ENCODE results near the gene VRK2. TPM values are rescaled to one million over a fixed set of nuclear protein-coding genes. Genes with fewer than 3 reads are reported as not detected.

VRK2 gene
- total RNA-seq = 10 to 100 TPM; 18.7 to 31.4 (median 22.1) TPM

- DNase-seq = peak; percentile 94 to 95
- Histone ChIP-seq H3K4me1 (peaks cover 8 to 20% of the 10 kb centered on the region in 2 donors), H3K27me3 (no peaks in the 10 kb centered on the region), H3K36me3 (no peaks in the 10 kb centered on the region), H3K27ac (peak within 1 kb of the TSS; percentile 83 to 95 (median 91)), H3K9me3 (no peaks in the 10 kb centered on the region), H3K4me3 (replicated peaks in 1 of 3) (peak within 1 kb of the TSS in 2 of 3 donors; percentile 59 to 69)
- 0 to 1% methylated on average over 2 to 46 of the region's 76 CpGs for WGBS, 2 donors
- TF ChIP-seq, protein P1, sequence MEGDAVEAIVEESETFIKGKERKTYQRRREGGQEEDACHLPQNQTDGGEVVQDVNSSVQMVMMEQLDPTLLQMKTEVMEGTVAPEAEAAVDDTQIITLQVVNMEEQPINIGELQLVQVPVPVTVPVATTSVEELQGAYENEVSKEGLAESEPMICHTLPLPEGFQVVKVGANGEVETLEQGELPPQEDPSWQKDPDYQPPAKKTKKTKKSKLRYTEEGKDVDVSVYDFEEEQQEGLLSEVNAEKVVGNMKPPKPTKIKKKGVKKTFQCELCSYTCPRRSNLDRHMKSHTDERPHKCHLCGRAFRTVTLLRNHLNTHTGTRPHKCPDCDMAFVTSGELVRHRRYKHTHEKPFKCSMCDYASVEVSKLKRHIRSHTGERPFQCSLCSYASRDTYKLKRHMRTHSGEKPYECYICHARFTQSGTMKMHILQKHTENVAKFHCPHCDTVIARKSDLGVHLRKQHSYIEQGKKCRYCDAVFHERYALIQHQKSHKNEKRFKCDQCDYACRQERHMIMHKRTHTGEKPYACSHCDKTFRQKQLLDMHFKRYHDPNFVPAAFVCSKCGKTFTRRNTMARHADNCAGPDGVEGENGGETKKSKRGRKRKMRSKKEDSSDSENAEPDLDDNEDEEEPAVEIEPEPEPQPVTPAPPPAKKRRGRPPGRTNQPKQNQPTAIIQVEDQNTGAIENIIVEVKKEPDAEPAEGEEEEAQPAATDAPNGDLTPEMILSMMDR (IDR thresholded peaks at IDR 0.05) = peak in 2 of 6 experiments; percentile 20 to 22
- peak; percentile 55 to 93 for TF ChIP-seq POLR2A (IDR thresholded peaks at IDR 0.05)
- intact Hi-C loops (cut with DNase I) = no loop called here
Observed at GRCh38 chr2:58046585-58047372, at the start of gene VRK2. VRK2 (plus strand) TSS chr2:58046806; CDS start chr2:58048832, 2,026 bp downstream.

GRCh38 chr2:58006256-58006951 lies 40.2 kb upstream of the VRK2 start:
- WGBS, 2 donors = 90 to 91% methylated on average over 2 of the region's 2 CpGs
- no peaks in the 10 kb centered on the region for H3K9me3 ChIP-seq
- TF ChIP-seq, protein P1 (IDR thresholded peaks at IDR 0.05) = no peak
- TF ChIP-seq POLR2A (IDR thresholded peaks at IDR 0.05) = no peak
- no peak overlapping the region for H3K27ac ChIP-seq
- H3K4me3 ChIP-seq (replicated peaks in 1 of 3) = no peak overlapping the region
- H3K36me3 ChIP-seq = no peaks in the 10 kb centered on the region
- intact Hi-C loops (cut with DNase I) = no loop called here
- no peaks in the 10 kb centered on the region for H3K27me3 ChIP-seq
- H3K4me1 ChIP-seq = no peaks in the 10 kb centered on the region
- no peak for DNase-seq

GRCh38 chr2:58006952-58007284 lies 39.7 kb upstream of the VRK2 start:
- DNase-seq = no peak
- Histone ChIP-seq H3K36me3 (no peaks in the 10 kb centered on the region), H3K27me3 (no peaks in the 10 kb centered on the region), H3K4me1 (no peaks in the 10 kb centered on the region), H3K27ac (no peak overlapping the region), H3K9me3 (no peaks in the 10 kb centered on the region), H3K4me3 (replicated peaks in 1 of 3) (no peak overlapping the region)
- intact Hi-C loops (cut with DNase I) = no loop called here
- WGBS, 2 donors = 48 to 100% methylated on average over 1 of the region's 1 CpG
- TF ChIP-seq, protein P1 (IDR thresholded peaks at IDR 0.05) = no peak
- TF ChIP-seq POLR2A (IDR thresholded peaks at IDR 0.05) = no peak

GRCh38 chr2:58010599-58010998 lies 36.0 kb upstream of the VRK2 start:
- 94 to 95% methylated on average over 1 of the region's 1 CpG for WGBS, 2 donors
- Histone ChIP-seq H3K27me3 (no peaks in the 10 kb centered on the region), H3K9me3 (no peaks in the 10 kb centered on the region), H3K36me3 (no peaks in the 10 kb centered on the region), H3K4me1 (no peaks in the 10 kb centered on the region), H3K4me3 (replicated peaks in 1 of 3) (no peak overlapping the region), H3K27ac (no peak overlapping the region)
- DNase-seq = no peak
- no peak for TF ChIP-seq POLR2A (IDR thresholded peaks at IDR 0.05)
- TF ChIP-seq, protein P1 (IDR thresholded peaks at IDR 0.05) = no peak
- intact Hi-C loops (cut with DNase I) = no loop called here

DNA sequence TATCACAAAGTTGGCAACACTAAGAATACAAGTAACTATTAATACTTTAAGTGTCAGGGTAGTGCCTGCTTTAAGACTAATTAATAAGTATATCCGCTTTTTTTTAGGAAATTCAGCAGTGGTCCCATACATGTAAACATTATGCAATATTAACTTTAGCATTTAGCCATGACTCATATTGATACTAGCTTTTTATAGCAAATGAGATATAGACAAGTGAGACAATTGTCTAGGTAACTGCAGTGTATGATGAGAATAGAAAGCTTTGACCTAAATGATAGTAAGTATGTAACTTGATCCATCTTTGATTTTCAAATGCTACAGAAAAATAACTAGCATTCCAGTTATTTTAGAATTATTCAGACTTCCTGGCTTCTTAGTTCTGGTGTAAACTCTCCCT lies 27.4 kb upstream of the VRK2 start:
- Histone ChIP-seq H3K9me3 (no peaks in the 10 kb centered on the region), H3K4me3 (replicated peaks in 1 of 3) (no peak overlapping the region), H3K36me3 (no peaks in the 10 kb centered on the region), H3K4me1 (no peaks in the 10 kb centered on the region), H3K27ac (no peak overlapping the region), H3K27me3 (no peaks in the 10 kb centered on the region)
- 49 to 89% methylated on average over 1 of the region's 1 CpG for WGBS, 2 donors
- intact Hi-C loops (cut with DNase I) = no loop called here
- DNase-seq = no peak
- TF ChIP-seq POLR2A (IDR thresholded peaks at IDR 0.05) = no peak
- TF ChIP-seq, protein P1 (IDR thresholded peaks at IDR 0.05) = no peak
